MCF 10A (cell line): ENCODE data around the gene GLIS1. TPM values are rescaled to one million over a fixed set of nuclear protein-coding genes. Genes with fewer than 3 reads are reported as not detected.

ENCODE experiments used
- BruUV-seq: library from RNA; stranded (reverse); fragments of 400-500 nt; replicated peaks from 2 replicates; lab custom pipeline; 2021; lab: Mats Ljungman, UMichigan
- CTCF ChIA-PET: fragments of 300-600 bp; sonication (Branson Sonifier 250); formaldehyde crosslinking; extraction: SDS; loops from one replicate; lab custom pipeline; 2021; ENCODE audit warnings: antibody characterized with exemption, inconsistent platforms; lab: Yijun Ruan, JAX
- POLR2A ChIA-PET: fragments of 300-600, 350-650 bp; sonication (Branson Sonifier 250); formaldehyde crosslinking; extraction: SDS; loops from one replicate; lab custom pipeline; 2020; ENCODE audit warnings: antibody characterized with exemption, inconsistent platforms; lab: Yijun Ruan, JAX
- DNase-seq: peaks from one replicate; pipeline ENCODE4 v3.0.0-alpha.2; 2018; ENCODE audit not compliant: unreplicated experiment
- H3K27ac Mint-ChIP-seq: one replicate; pipeline ENCODE4 v1.8.0; 2022; ENCODE audit warnings: mild to moderate bottlenecking, low read depth, mixed read lengths; ENCODE audit not compliant: unreplicated experiment
- H3K27me3 Mint-ChIP-seq: one replicate; pipeline ENCODE4 v1.8.0; 2022; ENCODE audit warnings: mixed read lengths; ENCODE audit not compliant: insufficient read depth, unreplicated experiment
- H3K36me3 Mint-ChIP-seq: one replicate; pipeline ENCODE4 v1.8.0; 2022; ENCODE audit warnings: mild to moderate bottlenecking, moderate library complexity, mixed read lengths; ENCODE audit not compliant: insufficient read depth, unreplicated experiment
- H3K4me1 Mint-ChIP-seq: one replicate; pipeline ENCODE4 v1.8.0; 2022; ENCODE audit warnings: mixed read lengths; ENCODE audit not compliant: insufficient read depth, unreplicated experiment
- H3K4me3 Mint-ChIP-seq: one replicate; pipeline ENCODE4 v1.8.0; 2022; ENCODE audit warnings: mild to moderate bottlenecking, moderate library complexity, mixed read lengths; ENCODE audit not compliant: unreplicated experiment
- H3K9me3 Mint-ChIP-seq: one replicate; pipeline ENCODE4 v1.8.0; 2022; ENCODE audit warnings: mixed read lengths; ENCODE audit not compliant: unreplicated experiment
- CTCF ChIP-seq: fragments of 200-600 bp; IDR thresholded peaks from one replicate; pipeline ENCODE4 v1.8.0; 2022; ENCODE audit warnings: antibody characterized with exemption, mild to moderate bottlenecking; ENCODE audit not compliant: unreplicated experiment
- intact Hi-C: fragments of 100-400 bp; cut with micrococcal nuclease; formaldehyde crosslinking; loops from 2 replicates; pipeline ENCODE4 v1.14.1; 2022
- total RNA-seq: library from RNA; stranded (reverse); gene quantifications from 2 replicates; pipeline ENCODE4 v1.2.3, GENCODE V29; 2022

The GLIS1 gene
- total RNA-seq, 1 experiment from 2014 or later: 0.93 TPM

- peaks cover 57% of the 10 kb centered on the region for H3K27me3 Mint-ChIP-seq
- H3K4me1 Mint-ChIP-seq: peaks cover 4% of the 10 kb centered on the region
- no peak overlapping the region for H3K4me3 Mint-ChIP-seq
These were observed 54.2 kb downstream of the GLIS1 start for GRCh38 chr1:53684741-53685140.

DNA sequence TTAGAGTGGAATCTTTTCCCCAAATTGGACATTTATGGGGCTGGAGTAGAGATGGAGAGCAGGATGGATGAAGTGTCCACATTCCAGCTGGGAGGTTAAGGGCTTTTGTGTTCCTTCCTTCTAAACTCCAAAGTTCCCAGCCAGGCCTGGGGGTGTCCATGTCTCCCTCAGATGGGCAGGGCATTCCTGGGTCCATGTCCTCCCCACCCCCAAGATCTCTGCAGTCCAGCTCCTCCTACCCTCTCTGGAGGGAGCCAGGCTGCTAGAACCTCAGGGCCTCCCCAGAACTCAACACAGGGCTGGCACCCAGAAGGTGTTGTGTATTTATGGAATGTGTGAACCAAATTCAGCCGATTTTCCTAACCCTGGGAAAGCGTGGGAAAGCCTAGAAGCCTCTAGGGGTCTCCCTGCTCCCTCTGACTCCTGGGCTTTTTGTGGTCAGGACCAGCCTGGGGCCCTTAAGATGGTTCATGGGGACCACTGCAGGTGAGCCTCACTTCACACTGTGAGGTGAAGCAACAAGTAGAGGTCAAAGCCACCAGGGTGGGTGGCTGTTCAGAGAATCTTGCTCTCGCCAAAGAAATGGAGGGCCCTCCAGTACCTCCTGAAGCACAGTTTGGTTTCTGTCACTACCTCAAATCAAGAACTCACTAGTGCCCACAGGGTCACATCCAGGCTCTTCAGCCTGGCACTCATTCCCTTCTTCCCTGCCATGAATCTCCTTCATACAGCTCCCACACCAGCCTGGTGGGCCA, 54.8 kb downstream of the GLIS1 start:
- intact Hi-C loops: no loop called here
- Mint-ChIP-seq H3K4me3 (no peak overlapping the region), H3K4me1 (peaks cover 4% of the 10 kb centered on the region), H3K9me3 (no peaks in the 10 kb centered on the region), H3K36me3 (no peaks in the 10 kb centered on the region), H3K27me3 (peaks cover 52% of the 10 kb centered on the region), H3K27ac (no peak overlapping the region)
- POLR2A ChIA-PET: no interaction called here
- CTCF ChIA-PET: interaction anchor here (0.5 to 6.1 kb wide), 4 partner anchors 8 to 540 kb away, joined by 3 to 66 read pairs (median 4); no protein-coding TSS in a partner anchor
- no peak for TF ChIP-seq CTCF
- peak; percentile 9 for DNase-seq
- no TSS peak for BruUV-seq

More at GRCh38 chr1:53684741-53685140, 54.2 kb downstream of the GLIS1 start:
- intact Hi-C loops: no loop called here
- POLR2A ChIA-PET: no interaction called here
- no peak overlapping the region for H3K27ac Mint-ChIP-seq
- DNase-seq: no peak
- CTCF ChIA-PET: interaction anchor here (6.1 kb wide), 1 partner anchor 199 kb away, joined by 66 read pairs; no protein-coding TSS in a partner anchor
- BruUV-seq: no TSS peak
- no peaks in the 10 kb centered on the region for H3K36me3 Mint-ChIP-seq
- no peak for TF ChIP-seq CTCF
- no peaks in the 10 kb centered on the region for H3K9me3 Mint-ChIP-seq

- POLR2A ChIA-PET: no interaction called here
- peaks cover 4% of the 10 kb centered on the region for H3K4me1 Mint-ChIP-seq
- H3K4me3 Mint-ChIP-seq: no peak overlapping the region
- TF ChIP-seq CTCF: no peak
- no peaks in the 10 kb centered on the region for H3K36me3 Mint-ChIP-seq
- H3K9me3 Mint-ChIP-seq: no peaks in the 10 kb centered on the region
- intact Hi-C loops: loop anchor here (1.0 kb wide), 2 partner anchors 71 to 198 kb away; no protein-coding TSS in a partner anchor
- DNase-seq: no peak
- no peak overlapping the region for H3K27ac Mint-ChIP-seq
- CTCF ChIA-PET: interaction anchor here (0.6 to 6.1 kb wide), 18 partner anchors 9 to 1200 kb away, joined by 3 to 66 read pairs (median 4); no protein-coding TSS in a partner anchor
- BruUV-seq: no TSS peak
- H3K27me3 Mint-ChIP-seq: peaks cover 52% of the 10 kb centered on the region
These were observed 56.1 kb downstream of the GLIS1 start for GRCh38 chr1:53682881-53683280.

GRCh38 chr1:53681977-53682685, 56.8 kb downstream of the GLIS1 start:
- no peaks in the 10 kb centered on the region for H3K36me3 Mint-ChIP-seq
- H3K4me3 Mint-ChIP-seq: no peak overlapping the region
- peaks cover 4% of the 10 kb centered on the region for H3K4me1 Mint-ChIP-seq
- peak; percentile 59 for TF ChIP-seq CTCF
- no peaks in the 10 kb centered on the region for H3K9me3 Mint-ChIP-seq
- H3K27me3 Mint-ChIP-seq: peaks cover 52% of the 10 kb centered on the region
- intact Hi-C loops: loop anchor here (1.0 kb wide), 2 partner anchors 72 to 197 kb away; no protein-coding TSS in a partner anchor
- CTCF ChIA-PET: interaction anchor here (0.6 to 6.1 kb wide), 22 partner anchors 9 to 712 kb away, joined by 3 to 66 read pairs (median 3); no protein-coding TSS in a partner anchor
- POLR2A ChIA-PET: no interaction called here
- DNase-seq: peak; percentile 59
- BruUV-seq: no TSS peak
- no peak overlapping the region for H3K27ac Mint-ChIP-seq
